Spleen (tissue), 7 donors: ENCODE measurements around the gene RYR3.

Source experiments
- POLR2AphosphoS5 ChIP-seq, 3 donors: sonication (generic); formaldehyde crosslinking; IDR thresholded peaks; one replicate each; pipeline ENCODE4 v1.5.1; 2017; ENCODE audit warnings: antibody characterized with exemption in 3 of 3
- TF ChIP-seq, protein P1 (sequence below), 11 experiments: fragments of 200-600 bp in 7 of 11; fragments of 450-650 bp in 4 of 11; sonication (generic) in 4 of 11; IDR thresholded peaks in 8 of 11; conservative IDR thresholded peaks in 3 of 11; 1 replicate in 7 of 11; 2 replicates in 4 of 11; pipeline versions ENCODE4 v1.4.0 to v1.8.0; 2016 to 2021; ENCODE audit warnings: antibody characterized with exemption in 11 of 11, inconsistent platforms in 4 of 11, mild to moderate bottlenecking in 1 of 11
- donor health status: DM: no; HTN: no; CAD: no; lungs with moderate emphysema.
- donor health status: DM: no; HTN: no; CAD: no.
- donor health status: DM: no; HTN: no; CAD: no.

DNA sequence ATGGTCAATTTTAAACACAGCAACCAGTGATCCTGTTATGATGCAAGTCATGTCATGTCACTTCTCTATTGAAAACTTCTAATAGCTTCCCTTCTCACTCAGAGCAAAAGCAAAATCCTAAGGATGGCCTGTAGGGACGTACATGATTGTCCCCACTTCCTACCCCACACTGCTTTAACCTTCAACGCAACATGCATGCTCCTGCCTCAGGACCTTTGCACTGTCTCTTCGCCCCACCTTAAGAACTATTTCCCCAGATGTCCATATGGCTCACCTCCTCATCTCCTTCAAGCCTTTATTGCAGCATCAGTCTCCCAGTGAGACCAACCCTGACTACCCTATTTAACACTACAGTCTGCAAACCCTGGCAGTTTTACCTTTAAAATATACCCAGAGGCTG lies 443.5 kb downstream of the RYR3 start:
- TF ChIP-seq POLR2AphosphoS5 (IDR thresholded peaks at IDR 0.05) = no peak
- TF ChIP-seq, protein P1, sequence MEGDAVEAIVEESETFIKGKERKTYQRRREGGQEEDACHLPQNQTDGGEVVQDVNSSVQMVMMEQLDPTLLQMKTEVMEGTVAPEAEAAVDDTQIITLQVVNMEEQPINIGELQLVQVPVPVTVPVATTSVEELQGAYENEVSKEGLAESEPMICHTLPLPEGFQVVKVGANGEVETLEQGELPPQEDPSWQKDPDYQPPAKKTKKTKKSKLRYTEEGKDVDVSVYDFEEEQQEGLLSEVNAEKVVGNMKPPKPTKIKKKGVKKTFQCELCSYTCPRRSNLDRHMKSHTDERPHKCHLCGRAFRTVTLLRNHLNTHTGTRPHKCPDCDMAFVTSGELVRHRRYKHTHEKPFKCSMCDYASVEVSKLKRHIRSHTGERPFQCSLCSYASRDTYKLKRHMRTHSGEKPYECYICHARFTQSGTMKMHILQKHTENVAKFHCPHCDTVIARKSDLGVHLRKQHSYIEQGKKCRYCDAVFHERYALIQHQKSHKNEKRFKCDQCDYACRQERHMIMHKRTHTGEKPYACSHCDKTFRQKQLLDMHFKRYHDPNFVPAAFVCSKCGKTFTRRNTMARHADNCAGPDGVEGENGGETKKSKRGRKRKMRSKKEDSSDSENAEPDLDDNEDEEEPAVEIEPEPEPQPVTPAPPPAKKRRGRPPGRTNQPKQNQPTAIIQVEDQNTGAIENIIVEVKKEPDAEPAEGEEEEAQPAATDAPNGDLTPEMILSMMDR (IDR thresholded peaks at IDR 0.05 in 8 of 11, conservative IDR thresholded peaks at IDR 0.05 in 3 of 11) = no peak
